Measurements from ENCODE around the gene ITPR2. TPM values are rescaled to one million over a fixed set of nuclear protein-coding genes. Genes with fewer than 3 reads are reported as not detected.

ITPR2 gene
- total and polyA plus RNA-seq, 2 of the 13 experiments (the other 11 are each of a cell fraction or from before 2014, with no cell fraction given): 31.9 to 81.9 TPM

- TF ChIP-seq ARNT2 (CRISPR knock-in tag; IDR thresholded peaks at IDR 0.05; ENCODE audit: low read depth) (no peak), CREBL2 (CRISPR knock-in tag; IDR thresholded peaks at IDR 0.05; ENCODE audit: borderline replicate concordance) (no peak), ZNF589 (CRISPR knock-in tag; conservative IDR thresholded peaks at IDR 0.05) (no peak), ZNF33B (CRISPR knock-in tag; IDR thresholded peaks at IDR 0.05) (no peak), CSRNP1 (CRISPR knock-in tag; IDR thresholded peaks at IDR 0.05) (no peak), FOXC1 (CRISPR knock-in tag; IDR thresholded peaks at IDR 0.05; ENCODE audit: borderline replicate concordance) (no peak), ZBTB37 (CRISPR knock-in tag; IDR thresholded peaks at IDR 0.05) (no peak), ZNF335 (CRISPR knock-in tag; IDR thresholded peaks at IDR 0.05) (no peak), ZNF12 (CRISPR knock-in tag; IDR thresholded peaks at IDR 0.05) (no peak), KMT2B (CRISPR knock-in tag; IDR thresholded peaks at IDR 0.05) (no peak), CTCF (CRISPR knock-in tag; IDR thresholded peaks at IDR 0.05) (no peak), ZNF552 (CRISPR knock-in tag; IDR thresholded peaks at IDR 0.05; ENCODE audit: borderline replicate concordance) (no peak), ISX (CRISPR knock-in tag; conservative IDR thresholded peaks at IDR 0.05) (no peak), ZNF432 (CRISPR knock-in tag; IDR thresholded peaks at IDR 0.05; ENCODE audit: borderline replicate concordance) (no peak), ZNF564 (CRISPR knock-in tag; IDR thresholded peaks at IDR 0.05) (no peak), PAF1 (CRISPR knock-in tag; IDR thresholded peaks at IDR 0.05) (no peak), CEBPB (IDR thresholded peaks at IDR 0.05; ENCODE audit: borderline replicate concordance, low read depth, low read length) (no peak), ZNF530 (CRISPR knock-in tag; IDR thresholded peaks at IDR 0.05; ENCODE audit: low read depth) (no peak), SMARCC2 (IDR thresholded peaks at IDR 0.05) (no peak), PTBP1 (IDR thresholded peaks at IDR 0.05; ENCODE audit: low read depth, low read length, poor library complexity, severe bottlenecking) (no peak), SSRP1 (CRISPR knock-in tag; IDR thresholded peaks at IDR 0.05) (no peak), SALL1 (CRISPR knock-in tag; IDR thresholded peaks at IDR 0.05) (no peak), RFX5 (IDR thresholded peaks at IDR 0.05; ENCODE audit: low read depth, low read length) (no peak), TBL1XR1 (IDR thresholded peaks at IDR 0.05; ENCODE audit: borderline replicate concordance, low read length, partially characterized antibody) (no peak), ZGPAT (CRISPR knock-in tag; IDR thresholded peaks at IDR 0.05) (no peak), TCF7 (IDR thresholded peaks at IDR 0.05; ENCODE audit: low read depth) (peak; percentile 38; the same call in 1 of the 2 replicates)
These were observed 202.4 kb downstream of the ITPR2 start (continued) for GRCh38 chr12:26630546-26631027.
